ENCODE measurements around the gene MLF2. TPM values are rescaled to one million over a fixed set of nuclear protein-coding genes. Genes with fewer than 3 reads are reported as not detected.

The MLF2 gene
- total and polyA plus RNA-seq, 2 of the 13 experiments (the other 11 are each of a cell fraction or from before 2014, with no cell fraction given), result 88.1 to 167 TPM

- TF ChIP-seq ZBTB49 (CRISPR knock-in tag; IDR thresholded peaks at IDR 0.05; ENCODE audit: borderline replicate concordance) (no peak), BCL6 (CRISPR knock-in tag; IDR thresholded peaks at IDR 0.05) (peak; percentile 41; the same call in 1 of the 2 replicates), JUNB (CRISPR knock-in tag; IDR thresholded peaks at IDR 0.05; ENCODE audit: borderline replicate concordance) (no peak), HIVEP1 (CRISPR knock-in tag; IDR thresholded peaks at IDR 0.05) (no peak), ZNF772 (CRISPR knock-in tag; IDR thresholded peaks at IDR 0.05) (no peak), AKNA (CRISPR knock-in tag; IDR thresholded peaks at IDR 0.05; ENCODE audit: borderline replicate concordance) (no peak), GTF3A (CRISPR knock-in tag; conservative IDR thresholded peaks at IDR 0.05) (no peak), ZNF549 (CRISPR knock-in tag; IDR thresholded peaks at IDR 0.05) (no peak), NCOA1 (CRISPR knock-in tag; IDR thresholded peaks at IDR 0.05) (no peak), TP53 (CRISPR knock-in tag; conservative IDR thresholded peaks at IDR 0.05) (no peak), KAT2B (IDR thresholded peaks at IDR 0.05; ENCODE audit: borderline replicate concordance, low read depth, low read length) (no peak), KMT2A (CRISPR knock-in tag; IDR thresholded peaks at IDR 0.05) (no peak), FOXP1 (IDR thresholded peaks at IDR 0.05) (no peak), FOXP1 (CRISPR knock-in tag; IDR thresholded peaks at IDR 0.05) (no peak), ZNF446 (CRISPR knock-in tag; IDR thresholded peaks at IDR 0.05) (no peak), DR1 (CRISPR knock-in tag; IDR thresholded peaks at IDR 0.05) (peak; percentile 93)
- TF ChIP-seq, protein P1, sequence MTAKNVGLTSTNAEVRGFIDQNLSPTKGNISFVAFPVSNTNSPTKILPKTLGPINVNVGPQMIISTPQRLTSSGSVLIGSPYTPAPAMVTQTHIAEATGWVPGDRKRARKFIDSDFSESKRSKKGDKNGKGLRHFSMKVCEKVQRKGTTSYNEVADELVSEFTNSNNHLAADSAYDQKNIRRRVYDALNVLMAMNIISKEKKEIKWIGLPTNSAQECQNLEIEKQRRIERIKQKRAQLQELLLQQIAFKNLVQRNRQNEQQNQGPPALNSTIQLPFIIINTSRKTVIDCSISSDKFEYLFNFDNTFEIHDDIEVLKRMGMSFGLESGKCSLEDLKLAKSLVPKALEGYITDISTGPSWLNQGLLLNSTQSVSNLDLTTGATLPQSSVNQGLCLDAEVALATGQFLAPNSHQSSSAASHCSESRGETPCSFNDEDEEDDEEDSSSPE (CRISPR knock-in tag; IDR thresholded peaks at IDR 0.05), result 0 out of 2 replicates have a peak, but pooled peaks have one; percentile 19
- TF ChIP-seq, protein P2, sequence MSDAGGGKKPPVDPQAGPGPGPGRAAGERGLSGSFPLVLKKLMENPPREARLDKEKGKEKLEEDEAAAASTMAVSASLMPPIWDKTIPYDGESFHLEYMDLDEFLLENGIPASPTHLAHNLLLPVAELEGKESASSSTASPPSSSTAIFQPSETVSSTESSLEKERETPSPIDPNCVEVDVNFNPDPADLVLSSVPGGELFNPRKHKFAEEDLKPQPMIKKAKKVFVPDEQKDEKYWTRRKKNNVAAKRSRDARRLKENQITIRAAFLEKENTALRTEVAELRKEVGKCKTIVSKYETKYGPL (CRISPR knock-in tag; IDR thresholded peaks at IDR 0.05), result no peak
- TF ChIP-seq, protein P3, sequence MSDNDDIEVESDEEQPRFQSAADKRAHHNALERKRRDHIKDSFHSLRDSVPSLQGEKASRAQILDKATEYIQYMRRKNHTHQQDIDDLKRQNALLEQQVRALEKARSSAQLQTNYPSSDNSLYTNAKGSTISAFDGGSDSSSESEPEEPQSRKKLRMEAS (IDR thresholded peaks at IDR 0.05), result no peak
- TF ChIP-seq, protein P4, sequence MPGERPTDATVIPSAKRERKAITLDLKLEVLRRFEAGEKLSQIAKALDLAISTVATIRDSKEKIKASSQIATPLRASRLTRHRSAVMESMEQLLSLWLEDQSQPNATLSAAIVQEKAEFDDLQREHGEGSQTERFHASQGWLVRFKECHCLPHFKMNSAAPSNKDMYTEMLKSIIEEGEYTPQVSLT (CRISPR knock-in tag; IDR thresholded peaks at IDR 0.05; ENCODE audit: borderline replicate concordance, low read depth), result no peak
Observed at GRCh38 chr12:6765634-6766581, 13.0 kb upstream of the MLF2 start, which contains the start of gene PTMS (continued).
